Activated T-cell treated with anti-CD3 and anti-CD28 coated beads, Interleukin-2, amount 50 U/mL, for 72 hours (primary cell): ENCODE data around the gene B3GNT3. TPM values are rescaled to one million over a fixed set of nuclear protein-coding genes. Genes with fewer than 3 reads are reported as not detected.
A peak's percentile ranks its signal among the peaks of the same experiment; 100 is the strongest.

ENCODE experiments used
- ATAC-seq, 2 donors: fragments of 150-1000 bp; cut with Tn5 transposase; replicated peaks in 1 of 2; 2 replicates each; pipeline ENCODE4 v1.10.0; 2021; ENCODE audit warnings: moderate library complexity in 2 of 2, mild to moderate bottlenecking in 1 of 2
- DNase-seq, 2 donors: peaks; one replicate each; pipeline ENCODE4 v3.0.0; 2021 to 2022; ENCODE audit warnings: mixed read lengths in 1 of 2
- H3K27ac Mint-ChIP-seq: one replicate; pipeline ENCODE4 v1.8.0; 2022; ENCODE audit warnings: mild to moderate bottlenecking, moderate library complexity, mixed read lengths
- H3K27me3 Mint-ChIP-seq: one replicate; pipeline ENCODE4 v1.8.0; 2022; ENCODE audit warnings: low read depth, mixed read lengths
- H3K36me3 Mint-ChIP-seq, 2 donors: one replicate each; pipeline ENCODE4 v1.8.0; 2022; ENCODE audit warnings: mixed read lengths in 2 of 2, mild to moderate bottlenecking in 1 of 2; ENCODE audit not compliant: insufficient read depth in 2 of 2
- H3K4me1 Mint-ChIP-seq: one replicate; pipeline ENCODE4 v1.8.0; 2022; ENCODE audit warnings: low read depth, mixed read lengths
- H3K4me3 Mint-ChIP-seq, 2 donors: one replicate each; pipeline ENCODE4 v1.8.0; 2022; ENCODE audit warnings: mild to moderate bottlenecking in 2 of 2, mixed read lengths in 2 of 2, moderate library complexity in 2 of 2
- H3K9me3 Mint-ChIP-seq, 2 donors: one replicate each; pipeline ENCODE4 v1.8.0; 2022; ENCODE audit warnings: mixed read lengths in 2 of 2
- total RNA-seq, 2 donors: library from RNA; stranded (reverse); gene quantifications; one replicate each; pipeline ENCODE4 v1.2.3, GENCODE V29; 2022

Gene B3GNT3
- total RNA-seq, 2 donors from 2014 or later: 0.36 TPM; not detected in 1

DNA sequence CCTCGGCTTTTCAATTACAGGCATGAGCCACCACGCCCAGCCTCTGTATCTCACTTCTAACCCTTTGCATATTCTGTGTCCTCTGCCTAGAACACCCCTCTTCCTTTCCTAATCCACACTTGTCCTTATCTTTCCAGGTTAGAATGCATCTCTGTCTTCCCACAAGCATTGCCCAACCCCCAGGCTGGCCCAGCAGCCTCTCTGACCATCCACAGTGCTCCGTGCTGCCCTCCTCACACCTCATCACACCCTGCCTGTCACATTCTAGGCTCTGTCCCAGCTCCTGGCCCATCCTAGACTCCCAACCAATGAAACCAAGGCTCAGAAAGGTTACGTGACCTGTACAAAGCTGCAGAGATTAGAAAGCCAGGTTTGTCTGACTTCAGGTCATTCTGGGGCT lies 41.6 kb downstream of the B3GNT3 start:
- Mint-ChIP-seq H3K4me3 (no peak overlapping the region), H3K27me3 (no peaks in the 10 kb centered on the region), H3K27ac (peak overlapping the region; percentile 65), H3K4me1 (peaks cover 15% of the 10 kb centered on the region), H3K36me3 (peaks cover 29 to 45% of the 10 kb centered on the region in 2 donors), H3K9me3 (no peaks in the 10 kb centered on the region)
- ATAC-seq: no peak
- no peak for DNase-seq

DNA sequence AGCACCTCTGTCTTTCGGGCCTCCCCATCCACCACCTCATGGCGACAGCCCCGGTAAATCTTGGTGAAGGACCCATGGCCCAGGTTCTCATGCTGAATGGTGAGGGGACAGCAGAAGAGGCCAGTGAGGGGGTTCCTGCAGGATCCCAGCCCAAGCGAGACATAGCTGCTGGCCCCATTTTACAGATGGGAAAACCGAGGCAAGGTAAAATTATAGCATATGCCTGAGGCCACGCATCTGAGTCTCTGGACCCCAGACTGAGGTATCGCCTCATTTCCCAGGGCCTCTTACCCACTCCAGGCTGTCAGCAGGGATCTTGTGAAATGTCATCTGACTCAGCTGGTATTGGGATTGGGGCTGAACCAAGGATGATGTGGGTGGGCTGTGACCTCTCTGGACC lies 43.0 kb downstream of the B3GNT3 start:
- Mint-ChIP-seq H3K27me3 (no peaks in the 10 kb centered on the region), H3K4me1 (peaks cover 15% of the 10 kb centered on the region), H3K36me3 (peaks cover 24 to 40% of the 10 kb centered on the region in 2 donors), H3K9me3 (no peaks in the 10 kb centered on the region), H3K27ac (peak overlapping the region; percentile 50), H3K4me3 (no peak overlapping the region)
- DNase-seq: no peak
- no peak for ATAC-seq

DNA sequence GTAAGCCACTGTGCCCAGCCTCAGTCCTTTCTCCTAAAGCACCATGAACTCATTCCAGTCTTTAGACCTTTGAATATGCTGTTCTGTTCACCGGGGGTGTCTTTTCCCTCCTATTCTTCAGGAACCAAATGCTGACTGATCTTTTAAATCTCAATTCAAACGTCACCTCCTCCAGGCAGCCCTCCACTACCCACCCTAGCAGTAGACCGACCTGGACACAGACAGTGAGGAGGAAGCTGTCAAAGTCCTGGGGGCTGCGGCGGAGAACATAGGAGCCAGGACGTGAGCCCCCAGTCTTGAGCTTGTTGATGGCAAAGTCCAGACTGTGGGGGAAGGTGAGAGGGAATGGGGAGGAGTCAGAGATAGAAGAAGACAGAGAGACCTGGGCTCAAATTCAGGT lies 45.1 kb downstream of the B3GNT3 start:
- no peak overlapping the region for H3K27ac Mint-ChIP-seq
- ATAC-seq (no peak), DNase-seq (no peak)
- no peak overlapping the region for H3K4me3 Mint-ChIP-seq
- no peaks in the 10 kb centered on the region for H3K9me3 Mint-ChIP-seq
- peaks cover 28 to 48% of the 10 kb centered on the region in 2 donors for H3K36me3 Mint-ChIP-seq
- no peaks in the 10 kb centered on the region for H3K27me3 Mint-ChIP-seq
- H3K4me1 Mint-ChIP-seq: peaks cover 32% of the 10 kb centered on the region

DNA sequence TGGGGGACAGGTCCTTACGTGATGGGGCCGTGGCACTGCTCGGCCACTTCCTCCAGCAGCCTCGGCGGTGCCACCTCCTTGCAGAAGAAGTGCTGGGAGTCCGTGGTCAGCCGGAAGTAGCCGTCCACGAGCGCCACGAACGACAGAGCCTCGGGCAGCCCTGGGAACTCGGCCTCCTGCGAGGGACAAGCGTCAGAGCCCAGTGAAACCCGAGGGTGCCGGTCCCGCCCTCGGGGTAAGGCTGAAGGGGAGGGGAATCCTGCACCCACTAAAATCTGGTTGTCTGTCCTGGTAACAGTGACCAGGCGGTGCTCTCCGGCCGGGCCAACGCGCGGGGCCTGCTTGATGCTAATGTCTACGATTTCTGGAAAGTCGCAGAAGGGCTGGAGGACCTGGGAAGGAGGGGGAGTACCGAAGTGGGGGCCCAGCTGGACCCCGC lies 46.5 kb downstream of the B3GNT3 start:
- no peaks in the 10 kb centered on the region for H3K27me3 Mint-ChIP-seq
- no peak overlapping the region for H3K4me3 Mint-ChIP-seq
- H3K4me1 Mint-ChIP-seq: peaks cover 36% of the 10 kb centered on the region
- ATAC-seq: no peak
- H3K36me3 Mint-ChIP-seq: peaks cover 19 to 37% of the 10 kb centered on the region in 2 donors
- no peak overlapping the region for H3K27ac Mint-ChIP-seq
- no peak for DNase-seq
- no peaks in the 10 kb centered on the region for H3K9me3 Mint-ChIP-seq

DNA sequence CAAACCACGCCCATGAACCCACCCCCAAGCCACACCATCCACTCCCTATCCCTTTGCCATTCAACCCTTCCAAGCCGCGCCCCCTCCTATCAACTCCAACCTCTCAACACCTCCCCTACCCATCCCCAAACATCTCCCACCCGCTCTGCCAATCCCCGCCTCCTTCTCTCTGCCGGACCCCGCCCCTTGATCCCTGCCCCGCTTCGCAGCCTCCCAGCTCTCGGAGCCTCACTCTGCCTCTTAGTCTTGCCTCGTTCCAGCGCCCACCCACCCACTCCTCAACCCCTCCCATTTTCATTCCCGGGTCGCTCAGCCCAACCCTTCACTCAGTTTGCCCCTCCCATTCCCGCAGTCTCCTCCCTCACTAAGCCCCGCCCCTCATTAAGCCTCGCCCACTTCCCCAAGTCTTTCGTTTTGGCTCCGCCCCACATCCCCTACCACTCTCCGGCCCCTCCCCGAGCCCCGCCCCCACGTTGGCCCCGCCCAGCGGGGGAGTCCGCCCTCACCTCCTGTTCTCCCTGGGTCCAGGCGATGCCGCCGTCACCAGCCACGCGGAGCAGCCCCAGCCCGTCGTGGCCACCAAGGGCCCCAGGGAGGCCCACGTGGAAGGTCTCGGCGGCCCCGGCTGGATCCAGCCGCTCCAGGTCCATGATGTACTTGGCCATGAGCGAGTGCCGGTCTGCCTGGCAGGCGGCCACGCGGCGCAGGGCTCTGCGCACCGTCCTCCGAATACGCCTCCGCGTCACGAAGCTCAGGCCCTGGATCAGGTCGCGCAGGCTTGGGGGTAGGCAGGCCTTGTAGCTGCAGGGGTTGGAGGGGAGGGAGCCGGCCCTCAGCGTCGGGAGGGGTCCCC lies 47.1 kb downstream of the B3GNT3 start:
- H3K36me3 Mint-ChIP-seq: peaks cover 14 to 33% of the 10 kb centered on the region in 2 donors
- H3K9me3 Mint-ChIP-seq: no peaks in the 10 kb centered on the region
- no peak overlapping the region for H3K4me3 Mint-ChIP-seq
- H3K27me3 Mint-ChIP-seq: no peaks in the 10 kb centered on the region
- DNase-seq: peak; percentile 61 to 74
- H3K27ac Mint-ChIP-seq: no peak overlapping the region
- ATAC-seq: peak; percentile 67 to 74
- peaks cover 35% of the 10 kb centered on the region for H3K4me1 Mint-ChIP-seq

DNA sequence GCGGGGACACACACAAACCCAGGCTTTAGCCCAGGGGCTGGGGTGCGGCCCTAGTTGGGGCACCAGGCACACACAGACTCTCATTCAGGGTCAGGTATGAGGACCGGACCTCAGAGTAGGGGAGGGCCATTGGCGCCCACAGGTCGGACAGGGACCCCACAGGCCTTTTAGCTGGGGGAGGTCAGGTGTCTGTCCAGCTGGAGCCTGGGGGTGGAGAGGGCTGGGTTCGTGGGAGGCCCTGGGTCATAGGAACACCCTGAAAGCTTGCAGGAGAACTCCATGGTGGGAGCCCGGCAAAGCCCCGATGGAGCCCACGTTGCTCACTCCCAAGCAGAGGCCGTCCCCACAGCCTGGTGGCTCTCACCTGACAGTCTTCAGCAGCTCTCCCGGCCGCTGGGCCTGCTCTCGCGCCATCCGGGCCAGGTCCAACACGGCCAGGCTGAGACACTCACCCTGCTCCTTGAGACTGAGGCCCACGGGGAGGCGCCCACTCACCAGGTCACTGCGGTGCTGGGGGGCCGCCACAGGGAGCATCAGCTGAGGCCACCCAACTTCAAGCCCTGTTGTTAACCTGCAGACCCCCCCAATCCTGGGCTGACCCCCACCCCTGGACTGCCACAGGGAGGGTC lies 47.8 kb downstream of the B3GNT3 start:
- H3K36me3 Mint-ChIP-seq: peaks cover 15 to 34% of the 10 kb centered on the region in 2 donors
- H3K27ac Mint-ChIP-seq: no peak overlapping the region
- peaks cover 35% of the 10 kb centered on the region for H3K4me1 Mint-ChIP-seq
- no peak for ATAC-seq
- H3K4me3 Mint-ChIP-seq: no peak overlapping the region
- H3K27me3 Mint-ChIP-seq: no peaks in the 10 kb centered on the region
- H3K9me3 Mint-ChIP-seq: no peaks in the 10 kb centered on the region
- DNase-seq: no peak

DNA sequence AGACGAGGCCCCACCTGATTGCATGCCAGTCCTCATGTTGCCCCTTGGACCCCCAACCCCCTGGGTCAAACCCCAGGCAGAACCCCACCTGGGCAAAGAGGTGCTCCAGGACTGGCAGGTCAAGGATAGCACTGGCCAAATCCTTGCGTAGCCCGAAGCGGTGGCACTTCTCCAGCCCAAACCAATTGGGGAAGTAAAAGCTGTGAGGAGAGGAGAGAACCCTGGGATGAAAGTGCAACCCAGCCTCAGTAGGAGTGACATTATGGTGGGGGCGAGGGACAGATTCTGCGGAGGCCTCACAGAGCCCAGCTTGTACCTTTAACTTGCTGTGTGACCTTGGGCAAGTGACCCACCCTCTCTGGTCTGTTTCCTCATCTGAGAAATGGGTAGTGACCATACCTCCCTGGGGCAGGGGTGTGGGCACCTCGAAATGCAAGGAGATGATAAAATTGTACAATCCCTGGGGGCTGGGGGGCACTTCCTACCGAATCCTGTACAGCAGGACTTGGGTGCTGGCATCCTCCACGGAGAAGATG lies 48.4 kb downstream of the B3GNT3 start:
- Mint-ChIP-seq H3K36me3 (peaks cover 14 to 28% of the 10 kb centered on the region in 2 donors), H3K27ac (no peak overlapping the region), H3K4me3 (peak overlapping the region in 1 of 2 donors; percentile 18), H3K27me3 (no peaks in the 10 kb centered on the region), H3K9me3 (no peaks in the 10 kb centered on the region), H3K4me1 (peaks cover 40% of the 10 kb centered on the region)
- DNase-seq (no peak), ATAC-seq (no peak)

DNA sequence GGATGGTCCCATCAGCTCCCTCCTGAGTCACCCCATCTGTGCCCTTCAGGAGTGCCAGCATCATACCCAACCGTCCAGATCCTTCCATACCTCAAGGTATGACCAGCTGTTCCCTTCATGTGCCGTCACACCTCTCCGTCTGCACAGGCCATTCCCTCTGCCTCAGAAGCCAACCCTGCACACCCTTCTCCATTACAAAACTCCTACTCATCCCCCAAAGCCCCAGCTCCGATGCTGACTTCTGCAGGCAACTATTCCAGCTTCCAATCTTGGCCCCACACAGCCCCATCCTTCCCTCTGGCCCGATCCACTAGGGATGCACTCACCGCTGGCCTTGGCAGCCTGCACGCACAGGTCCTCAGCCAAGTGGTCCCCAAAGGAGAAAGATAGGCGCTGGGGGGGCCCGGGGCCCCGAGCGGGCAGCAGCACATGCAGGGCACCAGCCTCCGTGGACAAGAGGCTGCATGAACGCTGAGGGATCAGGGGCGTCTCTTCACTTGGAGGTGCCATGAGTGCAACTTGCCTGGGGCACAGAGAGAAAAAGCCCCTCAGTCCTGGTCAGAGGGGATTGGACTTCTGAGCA lies 49.1 kb downstream of the B3GNT3 start:
- no peak for DNase-seq
- peak overlapping the region; percentile 85 to 89 for H3K4me3 Mint-ChIP-seq
- no peaks in the 10 kb centered on the region for H3K9me3 Mint-ChIP-seq
- no peak for ATAC-seq
- H3K27me3 Mint-ChIP-seq: no peaks in the 10 kb centered on the region
- peaks cover 14 to 21% of the 10 kb centered on the region in 2 donors for H3K36me3 Mint-ChIP-seq
- H3K4me1 Mint-ChIP-seq: peaks cover 47% of the 10 kb centered on the region
- H3K27ac Mint-ChIP-seq: peak overlapping the region; percentile 64

DNA sequence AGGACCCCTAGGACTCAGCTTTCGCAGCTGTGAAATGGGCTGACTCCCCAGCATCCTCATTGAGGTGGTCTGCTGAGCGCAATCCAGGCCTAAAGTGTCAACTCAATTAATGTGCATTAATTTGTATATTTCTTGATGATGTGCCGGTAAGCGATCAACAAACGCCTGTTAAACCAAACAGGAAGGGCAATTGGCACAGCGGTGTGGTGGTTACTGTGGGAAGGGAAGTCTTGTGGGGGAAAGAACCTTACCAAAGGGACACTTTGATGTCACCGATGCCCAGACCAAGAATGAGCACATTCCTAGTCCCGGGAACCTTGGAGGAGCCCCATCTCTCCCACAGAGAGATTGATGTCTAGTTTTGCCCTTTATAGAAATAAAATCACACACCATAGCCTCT lies 51.2 kb downstream of the B3GNT3 start:
- no peaks in the 10 kb centered on the region for H3K27me3 Mint-ChIP-seq
- peak overlapping the region; percentile 92 for H3K27ac Mint-ChIP-seq
- H3K4me3 Mint-ChIP-seq: peak overlapping the region; percentile 85 to 89
- H3K36me3 Mint-ChIP-seq: peaks cover 13 to 20% of the 10 kb centered on the region in 2 donors
- ATAC-seq (no peak), DNase-seq (peak; percentile 48 to 57)
- H3K4me1 Mint-ChIP-seq: peaks cover 67% of the 10 kb centered on the region
- H3K9me3 Mint-ChIP-seq: no peaks in the 10 kb centered on the region

DNA sequence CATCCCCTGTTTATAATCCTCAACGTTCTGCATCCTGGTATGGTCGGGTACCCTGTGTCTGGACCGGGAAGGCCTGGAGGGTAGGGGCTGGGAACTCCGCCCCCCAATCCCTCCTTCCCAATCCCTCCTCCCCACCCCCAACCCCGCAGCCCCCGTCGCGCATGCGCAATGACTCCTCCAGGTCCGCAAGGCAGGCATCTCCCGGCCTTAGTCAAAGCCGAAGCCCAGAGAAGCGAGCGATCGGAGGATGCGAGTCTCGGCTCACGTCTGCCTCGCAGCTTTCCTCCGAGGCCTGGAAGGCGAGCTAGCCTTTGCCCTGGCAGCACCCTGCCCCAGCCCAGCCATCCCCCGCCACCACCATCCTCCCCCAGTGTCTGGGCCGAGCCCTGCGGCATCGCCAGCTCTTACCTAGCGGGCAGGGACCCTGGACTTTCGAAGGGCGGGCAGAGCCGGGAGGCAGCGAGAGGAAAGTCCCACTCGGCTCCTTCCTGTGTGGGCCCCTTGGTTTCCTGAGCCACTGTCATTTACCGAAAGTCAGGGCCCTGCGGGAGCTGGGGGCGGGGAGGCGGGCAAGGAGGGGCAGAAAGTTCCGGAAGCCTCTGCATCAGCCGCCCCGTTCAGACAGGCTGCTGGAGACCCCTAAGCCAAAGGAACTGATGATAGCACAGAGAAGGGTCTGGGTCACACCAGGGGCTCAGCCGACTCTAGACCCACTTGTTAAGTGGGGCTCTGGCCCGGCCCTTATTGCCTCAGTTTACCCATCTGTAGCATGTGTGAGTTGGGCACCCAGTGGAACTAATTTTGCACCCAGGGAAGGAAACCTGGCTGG lies 52.8 kb downstream of the B3GNT3 start, which contains the start of gene JAK3:
Gene JAK3, minus strand, starts transcription at position 445 of the 829 bp plus-strand sequence. CDS start 3,565 bp downstream, outside the sequence.
- Mint-ChIP-seq H3K4me1 (peaks cover 75% of the 10 kb centered on the region), H3K9me3 (no peaks in the 10 kb centered on the region), H3K4me3 (peak within 1 kb of the TSS; percentile 85 to 89), H3K36me3 (peaks cover 14 to 23% of the 10 kb centered on the region in 2 donors), H3K27me3 (no peaks in the 10 kb centered on the region), H3K27ac (peak within 1 kb of the TSS; percentile 92)
- ATAC-seq (peak; percentile 88 to 91), DNase-seq (peak; percentile 92 to 94)

DNA sequence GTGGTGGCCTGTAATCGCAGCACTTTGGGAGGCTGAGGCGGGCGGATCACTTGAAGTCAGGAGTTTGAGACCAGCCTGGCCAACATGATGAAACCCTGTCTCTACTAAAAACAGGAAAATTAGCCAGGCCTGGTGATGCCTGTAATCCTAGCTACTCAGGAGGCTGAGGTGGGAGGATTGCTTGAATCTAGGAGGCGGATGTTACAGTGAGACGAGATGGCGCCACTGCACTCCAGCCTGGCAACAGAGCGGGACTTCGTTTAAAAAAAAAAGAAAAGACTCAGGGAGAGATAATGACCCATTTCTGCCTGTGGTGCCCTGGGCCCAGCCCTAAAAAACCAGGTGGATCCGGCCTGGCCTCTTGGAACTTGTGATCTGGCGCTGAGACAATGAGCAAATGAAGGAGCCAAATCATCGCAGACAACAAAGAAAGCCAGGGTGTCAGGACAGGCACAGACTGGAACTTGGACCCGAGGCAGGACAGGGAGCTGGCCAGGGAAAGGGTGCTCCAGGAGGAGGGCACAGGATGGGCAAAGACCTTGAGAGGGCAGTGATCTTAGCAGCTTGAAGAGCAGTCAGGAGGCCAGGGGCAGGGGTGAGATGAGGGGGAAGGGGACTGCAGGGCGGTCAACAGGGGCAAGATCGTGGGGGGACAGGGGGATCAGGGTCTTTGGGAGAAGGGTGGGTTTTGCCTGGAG lies 53.8 kb downstream of the B3GNT3 start:
- DNase-seq (no peak), ATAC-seq (no peak)
- peak overlapping the region; percentile 92 for H3K27ac Mint-ChIP-seq
- no peaks in the 10 kb centered on the region for H3K9me3 Mint-ChIP-seq
- peak overlapping the region; percentile 85 to 89 for H3K4me3 Mint-ChIP-seq
- peaks cover 10 to 17% of the 10 kb centered on the region in 2 donors for H3K36me3 Mint-ChIP-seq
- H3K4me1 Mint-ChIP-seq: peaks cover 69% of the 10 kb centered on the region
- no peaks in the 10 kb centered on the region for H3K27me3 Mint-ChIP-seq

DNA sequence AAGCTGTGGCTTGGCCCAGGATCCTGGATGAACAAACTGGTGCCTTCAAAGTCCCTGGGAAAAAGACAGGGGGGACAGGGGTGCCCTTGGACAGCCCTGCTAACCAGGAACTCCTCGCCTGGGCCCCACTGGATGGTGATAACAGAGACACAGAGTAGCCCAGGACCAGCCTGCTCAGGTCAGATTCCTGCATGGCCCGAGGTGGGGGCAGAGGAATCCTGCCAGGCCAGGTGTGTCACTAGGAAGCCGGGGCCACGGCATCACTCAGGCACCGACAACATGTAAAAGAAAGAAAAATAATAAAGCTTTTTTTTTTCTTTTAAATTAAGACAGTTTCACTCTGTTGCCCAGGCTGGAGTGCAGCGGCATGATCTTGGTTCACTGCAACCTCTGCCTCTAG lies 59.1 kb downstream of the B3GNT3 start:
- no peak for DNase-seq
- ATAC-seq: no peak
- Mint-ChIP-seq H3K4me3 (no peak overlapping the region), H3K27me3 (no peaks in the 10 kb centered on the region), H3K27ac (no peak overlapping the region), H3K4me1 (peaks cover 38% of the 10 kb centered on the region), H3K36me3 (peaks cover 5 to 10% of the 10 kb centered on the region in 2 donors), H3K9me3 (no peaks in the 10 kb centered on the region)
